SJCRH30 (cell line): Measurements from ENCODE around the gene KRTAP9-9. TPM values are rescaled to one million over a fixed set of nuclear protein-coding genes. Genes with fewer than 3 reads are reported as not detected.
"Not testable (repeated sequence)": the region's sequence is repeated elsewhere in the genome, so short reads cannot be mapped to it uniquely, and the experiment has no call there.

Experiments
- DNase-seq, 2 experiments: peaks; one replicate each; pipeline ENCODE4 v3.0.0-alpha.2; 2015 to 2020
- H3K27ac ChIP-seq: fragments of 250-450 bp; sonication (Bioruptor Pico); 2 replicates; pipeline ENCODE4 v1.5.1; 2020; ENCODE audit warnings: mild to moderate bottlenecking, moderate library complexity
- H3K27me3 ChIP-seq: fragments of 250-450 bp; sonication (Bioruptor Pico); 2 replicates; pipeline ENCODE4 v1.5.1; 2020; ENCODE audit warnings: mild to moderate bottlenecking, moderate library complexity
- H3K36me3 ChIP-seq: fragments of 250-450 bp; sonication (Bioruptor Pico); 2 replicates; pipeline ENCODE4 v1.5.1; 2020; ENCODE audit warnings: mild to moderate bottlenecking, moderate library complexity
- H3K4me1 ChIP-seq: fragments of 250-450 bp; sonication (Bioruptor Pico); 2 replicates; pipeline ENCODE4 v1.5.1; 2020; ENCODE audit warnings: mild to moderate bottlenecking, moderate library complexity
- H3K4me3 ChIP-seq: fragments of 250-450 bp; sonication (Bioruptor Pico); 2 replicates; pipeline ENCODE4 v1.5.1; 2020; ENCODE audit warnings: mild to moderate bottlenecking, moderate library complexity
- H3K9me3 ChIP-seq: fragments of 250-450 bp; sonication (Bioruptor Pico); replicated peaks from 2 replicates; pipeline ENCODE4 v1.5.1; 2020; ENCODE audit warnings: mild to moderate bottlenecking, moderate library complexity
- total RNA-seq: library from RNA; depleted of rRNA; stranded (reverse); fragments of >200 nt; shearing (Covaris generic); gene quantifications from 2 replicates; pipeline ENCODE4 v1.2.3, GENCODE V29; 2014; rRNA removed

KRTAP9-9 gene
- not detected in 2 replicates for total RNA-seq

DNA sequence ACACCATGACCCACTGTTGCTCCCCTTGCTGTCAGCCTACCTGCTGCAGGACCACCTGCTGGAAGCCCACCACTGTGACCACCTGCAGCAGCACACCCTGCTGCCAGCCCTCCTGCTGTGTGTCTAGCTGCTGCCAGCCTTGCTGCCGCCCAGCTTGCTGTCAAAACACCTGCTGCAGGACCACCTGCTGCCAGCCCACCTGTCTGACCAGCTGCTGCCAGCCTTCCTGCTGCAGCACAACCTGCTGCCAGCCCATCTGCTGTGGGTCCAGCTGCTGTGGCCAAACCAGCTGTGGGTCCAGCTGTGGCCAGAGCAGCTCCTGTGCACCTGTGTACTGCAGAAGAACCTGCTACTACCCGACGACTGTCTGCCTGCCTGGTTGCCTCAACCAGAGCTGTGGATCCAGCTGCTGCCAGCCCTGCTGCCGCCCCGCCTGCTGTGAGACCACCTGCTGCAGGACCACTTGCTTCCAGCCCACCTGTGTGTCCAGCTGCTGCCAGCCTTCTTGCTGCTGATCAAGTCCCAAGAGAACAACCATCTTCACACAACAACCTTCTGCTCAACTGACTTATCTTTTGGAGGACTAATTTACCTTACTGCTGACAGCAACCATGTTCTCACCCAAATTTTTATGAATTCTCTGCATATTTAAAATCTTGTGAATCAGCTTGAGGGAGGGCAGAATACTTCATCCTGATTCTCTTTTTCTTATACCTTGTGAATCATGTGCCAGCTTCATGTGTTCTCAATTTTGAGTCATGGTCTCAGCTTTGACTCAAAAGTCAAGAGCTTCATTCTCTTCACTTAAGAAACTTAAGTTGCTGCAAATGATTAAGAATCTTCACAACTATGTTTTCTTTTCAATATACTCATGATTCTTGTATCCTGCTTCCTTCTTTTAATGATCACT is at the start of gene KRTAP9-9:
Gene KRTAP9-9, plus strand, starts transcription at position 4 of the 910 bp plus-strand sequence.
- H3K4me3 ChIP-seq, H3K36me3 ChIP-seq, H3K4me1 ChIP-seq, H3K27ac ChIP-seq, DNase-seq, H3K27me3 ChIP-seq, H3K9me3 ChIP-seq: not testable (repeated sequence)

DNA sequence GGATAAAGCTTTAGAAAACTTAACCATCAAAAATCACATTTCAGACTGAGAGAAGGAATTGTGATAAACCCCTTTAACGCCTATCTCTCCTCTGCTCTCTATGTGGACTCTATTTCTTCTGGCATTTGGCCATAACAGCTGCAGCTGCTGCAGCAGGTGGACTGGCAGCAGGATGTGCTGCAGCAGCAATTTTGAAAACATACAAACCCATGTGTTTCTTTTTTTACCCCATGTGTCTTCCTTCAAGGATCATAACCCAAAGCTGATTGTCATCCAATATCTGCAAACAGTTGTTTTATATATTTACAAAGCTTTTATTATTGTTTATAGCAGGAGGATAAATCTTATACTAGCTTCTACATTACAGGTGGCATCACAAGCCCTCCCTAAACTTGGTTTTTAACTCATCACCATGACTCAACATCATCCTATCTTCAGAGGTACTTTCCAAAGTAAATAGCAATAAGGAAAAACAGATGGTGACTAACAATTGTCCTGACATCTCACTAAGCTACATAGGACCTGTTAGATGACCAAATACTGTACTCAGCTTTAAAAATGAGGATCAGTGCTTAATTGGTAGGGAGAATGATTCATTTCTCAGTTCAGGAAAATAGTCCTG is 43.2 kb upstream of the KRTAP9-9 start:
- Histone ChIP-seq H3K36me3 (no peaks in the 10 kb centered on the region), H3K27me3 (no peaks in the 10 kb centered on the region), H3K4me3 (no peak overlapping the region), H3K27ac (no peak overlapping the region), H3K9me3 (no peaks in the 10 kb centered on the region), H3K4me1 (peaks cover 11% of the 10 kb centered on the region)
- peak; percentile 53 to 77 for DNase-seq

DNA sequence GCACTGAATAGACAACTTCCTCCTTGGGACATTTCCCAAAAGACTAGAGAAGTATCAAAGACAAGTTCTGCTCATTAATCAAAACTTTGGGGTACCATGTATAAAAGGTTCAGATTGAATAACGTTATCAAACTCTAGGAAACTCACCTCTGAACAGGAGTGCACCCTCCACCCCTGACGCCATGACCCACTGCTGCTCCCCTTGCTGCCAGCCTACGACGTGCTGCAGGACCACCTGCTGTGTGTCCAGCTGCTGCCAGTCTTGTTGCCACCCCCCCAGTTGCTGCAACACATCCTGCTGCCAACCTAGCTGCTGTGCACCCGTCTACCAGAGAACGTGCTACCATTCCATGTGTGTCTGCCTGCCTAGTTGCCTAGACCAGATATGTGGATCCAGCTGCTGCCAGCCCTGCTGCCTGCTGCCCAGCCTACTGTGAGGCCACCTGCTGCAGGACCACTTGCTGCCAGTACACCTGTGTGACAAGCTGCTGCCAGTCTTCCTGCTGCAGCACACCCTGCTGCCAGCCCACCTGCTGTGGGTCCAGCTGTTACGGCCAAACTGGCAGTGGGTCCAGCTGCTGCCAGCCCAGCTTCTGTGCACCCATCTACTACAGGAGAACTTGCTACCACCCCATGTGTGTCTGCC is 42.5 kb upstream of the KRTAP9-9 start:
- peak in 1 of 2 experiments; percentile 9 for DNase-seq
- Histone ChIP-seq H3K36me3 (no peaks in the 10 kb centered on the region), H3K4me1 (peaks cover 11% of the 10 kb centered on the region), H3K27ac (no peak overlapping the region), H3K9me3 (no peaks in the 10 kb centered on the region), H3K4me3 (no peak overlapping the region), H3K27me3 (no peaks in the 10 kb centered on the region)

DNA sequence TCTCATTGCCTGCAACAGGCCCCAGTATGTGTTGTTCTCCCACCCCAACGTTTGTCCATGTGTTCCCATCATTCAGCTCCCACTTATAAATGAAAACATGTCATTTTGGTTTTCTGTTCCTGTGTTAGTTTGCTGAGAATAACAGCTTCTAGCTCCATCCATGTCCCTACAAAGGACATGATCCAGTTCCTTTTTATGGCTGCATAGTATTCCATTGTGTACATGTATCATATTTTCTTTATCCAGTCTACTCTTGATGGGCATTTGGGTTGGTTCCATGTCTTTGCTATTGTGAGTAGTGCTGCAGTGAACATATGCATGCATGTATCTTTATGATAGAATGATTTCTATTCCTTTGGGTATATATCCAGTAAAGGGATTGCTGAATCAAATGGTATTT is 39.5 kb upstream of the KRTAP9-9 start:
- H3K9me3 ChIP-seq, result no peaks in the 10 kb centered on the region
- H3K27me3 ChIP-seq, result no peaks in the 10 kb centered on the region
- no peak overlapping the region for H3K27ac ChIP-seq
- H3K4me3 ChIP-seq, result no peak overlapping the region
- no peak for DNase-seq
- H3K4me1 ChIP-seq, result peaks cover 11% of the 10 kb centered on the region
- H3K36me3 ChIP-seq, result no peaks in the 10 kb centered on the region

DNA sequence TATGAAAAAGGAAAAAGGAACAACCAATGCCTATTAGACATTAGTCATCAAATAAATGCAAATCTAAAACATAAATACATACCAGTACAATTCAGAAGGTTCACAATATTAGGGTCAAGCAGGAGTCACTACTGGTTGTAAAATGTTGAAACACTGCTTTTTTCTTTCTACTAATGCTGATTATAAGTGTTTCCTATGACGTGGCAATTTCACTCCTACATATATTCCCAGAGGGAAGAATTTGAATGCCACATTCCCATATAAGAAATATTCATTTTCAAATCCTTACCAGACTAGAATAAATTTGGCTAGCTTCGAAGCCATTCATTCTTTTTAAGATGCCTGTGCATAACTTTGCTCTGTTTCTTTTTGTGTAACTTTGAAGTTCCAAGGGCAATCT is 31.4 kb upstream of the KRTAP9-9 start:
- DNase-seq, result no peak
- Histone ChIP-seq H3K9me3 (no peaks in the 10 kb centered on the region), H3K4me3 (no peak overlapping the region), H3K4me1 (no peaks in the 10 kb centered on the region), H3K27ac (no peak overlapping the region), H3K36me3 (no peaks in the 10 kb centered on the region), H3K27me3 (no peaks in the 10 kb centered on the region)

DNA sequence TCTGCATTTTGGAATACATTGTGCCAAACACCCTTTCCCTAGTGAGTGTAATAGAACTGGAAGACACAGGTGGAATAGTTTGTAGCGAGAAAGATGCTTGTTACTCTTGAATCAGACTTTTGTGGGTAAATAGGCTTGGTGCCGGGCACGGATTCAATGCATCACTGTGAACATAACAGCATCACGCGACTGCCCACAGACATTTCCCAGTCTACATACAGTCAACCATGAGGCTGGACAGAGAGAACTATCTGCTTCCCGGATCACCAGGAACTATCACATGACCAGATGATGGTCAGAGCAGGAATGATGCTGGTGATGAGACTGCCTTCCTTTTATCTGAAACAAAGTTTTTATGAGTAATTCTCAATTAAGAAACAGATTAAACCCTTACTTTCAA is 29.1 kb upstream of the KRTAP9-9 start:
- Histone ChIP-seq H3K27ac (no peak overlapping the region), H3K27me3 (no peaks in the 10 kb centered on the region), H3K4me1 (no peaks in the 10 kb centered on the region), H3K9me3 (no peaks in the 10 kb centered on the region), H3K4me3 (no peak overlapping the region), H3K36me3 (no peaks in the 10 kb centered on the region)
- no peak for DNase-seq

DNA sequence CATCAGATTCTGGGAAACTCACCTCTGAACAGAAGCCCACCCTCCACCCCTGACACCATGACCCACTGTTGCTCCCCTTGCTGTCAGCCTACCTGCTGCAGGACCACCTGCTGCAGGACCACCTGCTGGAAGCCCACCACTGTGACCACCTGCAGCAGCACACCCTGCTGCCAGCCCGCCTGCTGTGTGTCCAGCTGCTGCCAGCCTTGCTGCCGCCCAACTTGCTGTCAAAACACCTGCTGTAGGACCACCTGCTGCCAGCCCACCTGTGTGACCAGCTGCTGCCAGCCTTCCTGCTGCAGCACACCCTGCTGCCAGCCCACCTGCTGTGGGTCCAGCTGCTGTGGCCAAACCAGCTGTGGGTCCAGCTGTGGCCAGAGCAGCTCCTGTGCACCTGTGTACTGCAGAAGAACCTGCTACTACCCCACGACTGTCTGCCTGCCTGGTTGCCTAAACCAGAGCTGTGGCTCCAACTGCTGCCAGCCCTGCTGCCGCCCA is 28.5 kb upstream of the KRTAP9-9 start, which contains the start of gene KRTAP9-2:
Gene KRTAP9-2, plus strand, starts transcription at position 51 of the 498 bp plus-strand sequence. Its CDS starts 7 bp downstream, at position 58.
- not testable (repeated sequence) for H3K9me3 ChIP-seq, H3K27me3 ChIP-seq, H3K27ac ChIP-seq, H3K4me1 ChIP-seq, H3K4me3 ChIP-seq, H3K36me3 ChIP-seq, DNase-seq

DNA sequence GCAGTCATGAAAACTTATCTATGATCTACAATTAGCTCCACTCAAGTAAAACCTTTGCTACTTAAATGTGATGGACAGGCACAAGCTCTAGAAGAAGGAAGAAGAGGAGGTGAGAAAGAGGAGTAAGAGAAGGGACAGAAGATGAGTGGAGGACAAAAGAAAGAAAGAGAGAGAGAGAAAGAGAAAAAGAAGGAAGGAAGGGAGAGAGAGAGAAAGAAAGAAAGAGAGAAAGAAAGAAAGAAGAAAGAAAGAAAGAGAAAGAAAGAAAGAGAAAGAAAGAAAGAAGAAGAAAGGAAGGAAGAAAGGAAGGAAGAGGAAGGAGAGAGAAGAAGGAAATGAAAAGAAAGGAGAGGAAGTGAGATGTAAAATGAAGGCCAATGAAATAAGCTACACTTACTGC is 25.1 kb upstream of the KRTAP9-9 start:
- Histone ChIP-seq H3K27ac (no peak overlapping the region), H3K27me3 (no peaks in the 10 kb centered on the region), H3K4me3 (no peak overlapping the region), H3K36me3 (no peaks in the 10 kb centered on the region), H3K4me1 (no peaks in the 10 kb centered on the region), H3K9me3 (no peaks in the 10 kb centered on the region)
- no peak for DNase-seq

DNA sequence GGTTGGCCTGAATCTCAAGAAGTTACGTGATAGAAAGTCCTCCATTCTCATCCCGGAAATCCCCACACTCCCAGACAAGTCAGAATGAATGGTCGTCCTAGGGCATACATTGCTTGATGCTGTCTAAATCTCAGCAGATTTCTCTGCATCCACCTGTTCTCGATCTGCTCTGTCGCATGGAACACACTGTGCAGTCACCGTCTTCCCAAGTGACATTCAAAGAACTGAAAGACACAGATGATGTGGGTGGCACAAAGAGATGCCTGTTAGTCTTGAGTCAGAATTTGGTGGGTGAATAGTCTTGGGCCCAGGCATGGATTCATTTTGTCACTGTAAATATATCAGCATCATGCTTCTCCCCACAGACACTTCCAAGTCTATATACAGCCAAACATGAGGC is 23.5 kb upstream of the KRTAP9-9 start:
- Histone ChIP-seq H3K27me3 (no peaks in the 10 kb centered on the region), H3K4me1 (no peaks in the 10 kb centered on the region), H3K27ac (no peak overlapping the region), H3K4me3 (no peak overlapping the region), H3K9me3 (no peaks in the 10 kb centered on the region), H3K36me3 (no peaks in the 10 kb centered on the region)
- DNase-seq, result no peak

DNA sequence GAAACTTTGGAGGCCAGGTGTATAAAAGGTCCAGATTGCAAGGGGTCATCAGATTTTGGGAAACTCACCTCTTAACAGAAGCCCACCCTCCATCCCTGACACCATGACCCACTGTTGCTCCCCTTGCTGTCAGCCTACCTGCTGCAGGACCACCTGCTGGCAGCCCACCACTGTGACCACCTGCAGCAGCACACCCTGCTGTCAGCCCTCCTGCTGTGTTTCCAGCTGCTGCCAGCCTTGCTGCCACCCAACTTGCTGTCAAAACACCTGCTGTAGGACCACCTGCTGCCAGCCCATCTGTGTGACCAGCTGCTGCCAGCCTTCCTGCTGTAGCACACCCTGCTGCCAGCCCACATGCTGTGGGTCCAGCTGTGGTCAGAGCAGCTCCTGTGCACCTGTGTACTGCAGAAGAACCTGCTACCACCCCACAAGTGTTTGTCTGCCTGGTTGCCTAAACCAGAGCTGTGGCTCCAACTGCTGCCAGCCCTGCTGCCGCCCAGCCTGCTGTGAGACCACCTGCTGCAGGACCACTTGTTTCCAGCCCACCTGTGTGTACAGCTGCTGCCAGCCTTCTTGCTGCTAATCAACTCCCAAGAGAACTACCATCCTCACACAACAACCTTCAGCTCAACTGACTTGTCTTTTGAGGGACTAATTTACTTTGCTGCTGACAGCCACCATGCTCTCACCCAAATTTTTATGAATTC is 22.6 kb upstream of the KRTAP9-9 start, which contains the start of gene KRTAP9-3:
Gene KRTAP9-3, plus strand, starts transcription at position 51 of the 707 bp plus-strand sequence. Its CDS starts 53 bp downstream, at position 104.
- H3K4me1 ChIP-seq, H3K9me3 ChIP-seq, H3K36me3 ChIP-seq, H3K27ac ChIP-seq, H3K4me3 ChIP-seq, H3K27me3 ChIP-seq, DNase-seq: not testable (repeated sequence)

DNA sequence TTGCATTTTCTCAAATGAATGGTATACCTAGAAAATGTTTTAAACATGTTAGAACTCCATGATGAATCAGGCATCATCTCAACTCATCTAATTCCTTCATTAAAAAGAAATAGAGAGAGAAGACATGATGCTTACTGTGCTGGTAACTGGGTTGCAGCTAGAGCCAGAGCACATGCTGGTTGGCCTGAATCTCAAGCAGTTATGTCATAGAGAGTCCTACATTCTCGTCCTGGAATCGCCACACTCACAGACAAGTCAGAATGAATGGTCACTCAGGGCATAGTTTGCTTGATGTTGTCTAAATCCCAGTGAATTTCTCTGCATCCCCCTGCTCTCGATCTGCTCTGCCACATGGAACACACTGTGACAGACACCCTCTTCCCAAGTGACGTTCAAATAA is 18.1 kb upstream of the KRTAP9-9 start:
- H3K27me3 ChIP-seq, DNase-seq, H3K36me3 ChIP-seq, H3K9me3 ChIP-seq, H3K4me3 ChIP-seq, H3K27ac ChIP-seq, H3K4me1 ChIP-seq: not testable (repeated sequence)

DNA sequence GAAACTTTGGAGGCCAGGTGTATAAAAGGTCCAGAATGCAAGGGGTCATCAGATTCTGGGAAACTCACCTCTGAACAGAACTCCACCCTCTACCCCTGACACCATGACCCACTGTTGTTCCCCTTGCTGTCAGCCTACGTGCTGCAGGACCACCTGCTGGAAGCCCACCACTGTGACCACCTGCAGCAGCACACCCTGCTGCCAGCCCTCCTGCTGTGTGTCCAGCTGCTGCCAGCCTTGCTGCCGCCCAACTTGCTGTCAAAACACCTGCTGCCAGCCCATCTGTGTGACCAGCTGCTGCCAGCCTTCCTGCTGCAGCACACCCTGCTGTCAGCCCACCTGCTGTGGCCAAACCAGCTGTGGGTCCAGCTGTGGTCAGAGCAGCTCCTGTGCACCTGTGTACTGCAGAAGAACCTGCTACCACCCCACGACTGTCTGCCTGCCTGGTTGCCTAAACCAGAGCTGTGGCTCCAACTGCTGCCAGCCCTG is 17.2 kb upstream of the KRTAP9-9 start, which contains the start of gene KRTAP9-8:
Gene KRTAP9-8, plus strand, starts transcription at position 51 of the 489 bp plus-strand sequence. Its CDS starts 53 bp downstream, at position 104.
- H3K27ac ChIP-seq, H3K4me3 ChIP-seq, H3K27me3 ChIP-seq, H3K4me1 ChIP-seq, H3K9me3 ChIP-seq, H3K36me3 ChIP-seq: not testable (repeated sequence)
- DNase-seq, result peak; percentile 52 to 58

DNA sequence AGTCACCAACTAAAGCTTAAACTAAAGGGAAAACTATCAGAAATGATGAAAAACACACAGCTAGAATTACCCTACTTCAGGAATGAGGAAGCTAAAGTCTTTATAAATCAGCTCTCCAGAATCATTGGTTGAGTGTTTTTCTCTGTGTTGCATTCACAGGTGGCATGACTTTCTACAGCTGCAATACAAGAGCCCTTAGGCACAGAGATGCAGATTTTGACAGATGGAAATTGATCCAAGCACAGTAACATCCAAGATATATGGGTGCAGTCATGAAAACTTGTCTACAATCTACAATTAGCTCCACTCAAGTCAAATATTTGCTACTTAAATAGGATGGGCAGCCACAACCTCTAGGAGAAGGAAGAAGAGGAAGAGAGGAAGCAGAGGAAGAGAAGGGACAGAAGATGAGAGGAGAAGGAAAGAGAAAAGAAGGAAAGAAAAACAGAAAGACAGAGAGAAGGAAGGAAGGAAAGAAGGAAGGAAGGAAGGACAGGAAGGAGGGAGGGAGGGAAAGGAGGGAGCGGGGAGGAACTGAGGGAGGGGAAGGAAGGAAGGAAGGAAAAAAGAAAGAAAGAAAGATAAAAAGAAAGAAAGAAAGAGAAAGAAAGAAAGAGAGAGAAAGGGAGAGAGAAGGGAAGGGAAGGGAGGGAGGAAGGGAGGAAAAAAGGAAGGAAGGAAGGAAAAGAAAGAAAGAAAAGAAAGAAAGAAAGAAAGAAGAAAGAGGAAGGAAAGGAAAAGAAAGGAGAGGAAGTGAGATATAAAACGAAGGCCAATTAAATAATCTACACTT is 8.0 kb upstream of the KRTAP9-9 start:
- not testable (repeated sequence) for H3K36me3 ChIP-seq, DNase-seq, H3K4me1 ChIP-seq, H3K9me3 ChIP-seq, H3K27ac ChIP-seq, H3K4me3 ChIP-seq, H3K27me3 ChIP-seq
